ENCODE measurements around the gene KLHL8. TPM values are rescaled to one million over a fixed set of nuclear protein-coding genes. Genes with fewer than 3 reads are reported as not detected.

KLHL8 gene
- polyA plus RNA-seq, 1 donor from 2014 or later = 15.0 TPM

GRCh38 chr4:87229979-87230378 lies 9.6 kb upstream of the KLHL8 start:
- Histone ChIP-seq H3K27ac (ENCODE audit: low read length) (no peak overlapping the region), H3K9ac (ENCODE audit: low read length) (no peak overlapping the region), H3K9me3 (ENCODE audit: low read length) (no peaks in the 10 kb centered on the region), H3K4me3 (ENCODE audit: low read length) (no peak overlapping the region), H3K79me2 (replicated peaks; ENCODE audit: insufficient read depth, low read length) (no peaks in the 10 kb centered on the region), H3K36me3 (ENCODE audit: insufficient read depth, low read length) (no peaks in the 10 kb centered on the region), H2AFZ (ENCODE audit: low read depth, low read length) (no peak overlapping the region), H4K20me1 (ENCODE audit: insufficient read depth) (no peaks in the 10 kb centered on the region), H3K9me2 (ENCODE audit: insufficient read depth, low read length) (no peaks in the 10 kb centered on the region), H3K27me3 (ENCODE audit: insufficient read depth, low read depth, low read length) (no peaks in the 10 kb centered on the region), H3F3A (ENCODE audit: insufficient read depth, low read length, poor library complexity, severe bottlenecking) (no peaks in the 10 kb centered on the region), H3K4me2 (ENCODE audit: low read length) (no peak overlapping the region)
- TF ChIP-seq SMC3 (conservative IDR thresholded peaks at IDR 0.05; ENCODE audit: poor library complexity) (no peak), RAD21 (conservative IDR thresholded peaks at IDR 0.05) (no peak), POLR2AphosphoS5 (IDR thresholded peaks at IDR 0.05) (no peak), MXI1 (conservative IDR thresholded peaks at IDR 0.05; ENCODE audit: poor library complexity, severe bottlenecking) (no peak), EZH2 (IDR thresholded peaks at IDR 0.05; ENCODE audit: borderline replicate concordance, insufficient read depth, low read length, poor library complexity, severe bottlenecking) (no peak)
- TF ChIP-seq, protein P1, sequence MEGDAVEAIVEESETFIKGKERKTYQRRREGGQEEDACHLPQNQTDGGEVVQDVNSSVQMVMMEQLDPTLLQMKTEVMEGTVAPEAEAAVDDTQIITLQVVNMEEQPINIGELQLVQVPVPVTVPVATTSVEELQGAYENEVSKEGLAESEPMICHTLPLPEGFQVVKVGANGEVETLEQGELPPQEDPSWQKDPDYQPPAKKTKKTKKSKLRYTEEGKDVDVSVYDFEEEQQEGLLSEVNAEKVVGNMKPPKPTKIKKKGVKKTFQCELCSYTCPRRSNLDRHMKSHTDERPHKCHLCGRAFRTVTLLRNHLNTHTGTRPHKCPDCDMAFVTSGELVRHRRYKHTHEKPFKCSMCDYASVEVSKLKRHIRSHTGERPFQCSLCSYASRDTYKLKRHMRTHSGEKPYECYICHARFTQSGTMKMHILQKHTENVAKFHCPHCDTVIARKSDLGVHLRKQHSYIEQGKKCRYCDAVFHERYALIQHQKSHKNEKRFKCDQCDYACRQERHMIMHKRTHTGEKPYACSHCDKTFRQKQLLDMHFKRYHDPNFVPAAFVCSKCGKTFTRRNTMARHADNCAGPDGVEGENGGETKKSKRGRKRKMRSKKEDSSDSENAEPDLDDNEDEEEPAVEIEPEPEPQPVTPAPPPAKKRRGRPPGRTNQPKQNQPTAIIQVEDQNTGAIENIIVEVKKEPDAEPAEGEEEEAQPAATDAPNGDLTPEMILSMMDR (IDR thresholded peaks at IDR 0.05; ENCODE audit: poor library complexity, severe bottlenecking) = no peak

DNA sequence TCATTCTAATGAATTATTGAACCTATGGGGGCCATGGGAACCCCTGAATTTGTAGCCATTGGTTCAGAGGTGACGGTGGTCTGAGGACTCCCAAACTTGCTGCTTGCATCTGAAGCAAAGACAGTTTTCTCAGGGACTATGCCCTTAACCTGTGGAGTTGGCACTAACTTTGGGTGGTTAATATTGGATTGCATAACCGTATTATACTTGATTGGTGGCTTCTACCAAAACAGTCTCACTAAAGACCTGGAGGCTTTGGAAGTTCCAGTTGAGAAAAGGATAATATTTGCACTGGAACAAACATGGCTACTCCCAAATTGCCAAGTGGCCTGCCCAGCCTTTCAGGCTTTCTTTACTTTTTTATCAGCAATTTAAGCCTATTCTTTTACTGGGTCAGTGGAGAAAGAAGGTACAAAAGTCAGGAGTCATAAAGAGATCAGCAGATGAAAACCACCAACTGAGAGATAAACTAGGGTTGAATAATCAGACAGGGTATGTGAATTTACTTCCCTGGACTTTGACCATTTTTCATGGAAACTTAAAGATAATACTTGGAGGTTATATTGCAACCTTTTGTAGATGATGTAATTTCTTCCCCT lies 7.9 kb upstream of the KLHL8 start:
- Histone ChIP-seq H2AFZ (ENCODE audit: low read depth, low read length) (no peak overlapping the region), H3K9me3 (ENCODE audit: low read length) (no peaks in the 10 kb centered on the region), H3F3A (ENCODE audit: insufficient read depth, low read length, poor library complexity, severe bottlenecking) (no peaks in the 10 kb centered on the region), H3K79me2 (replicated peaks; ENCODE audit: insufficient read depth, low read length) (no peaks in the 10 kb centered on the region), H3K9ac (ENCODE audit: low read length) (no peak overlapping the region), H3K4me3 (ENCODE audit: low read length) (no peak overlapping the region), H4K20me1 (ENCODE audit: insufficient read depth) (no peaks in the 10 kb centered on the region), H3K27ac (ENCODE audit: low read length) (no peak overlapping the region), H3K9me2 (ENCODE audit: insufficient read depth, low read length) (no peaks in the 10 kb centered on the region), H3K4me2 (ENCODE audit: low read length) (no peak overlapping the region), H3K36me3 (ENCODE audit: insufficient read depth, low read length) (no peaks in the 10 kb centered on the region), H3K27me3 (ENCODE audit: insufficient read depth, low read depth, low read length) (no peaks in the 10 kb centered on the region)
- TF ChIP-seq, protein P2, sequence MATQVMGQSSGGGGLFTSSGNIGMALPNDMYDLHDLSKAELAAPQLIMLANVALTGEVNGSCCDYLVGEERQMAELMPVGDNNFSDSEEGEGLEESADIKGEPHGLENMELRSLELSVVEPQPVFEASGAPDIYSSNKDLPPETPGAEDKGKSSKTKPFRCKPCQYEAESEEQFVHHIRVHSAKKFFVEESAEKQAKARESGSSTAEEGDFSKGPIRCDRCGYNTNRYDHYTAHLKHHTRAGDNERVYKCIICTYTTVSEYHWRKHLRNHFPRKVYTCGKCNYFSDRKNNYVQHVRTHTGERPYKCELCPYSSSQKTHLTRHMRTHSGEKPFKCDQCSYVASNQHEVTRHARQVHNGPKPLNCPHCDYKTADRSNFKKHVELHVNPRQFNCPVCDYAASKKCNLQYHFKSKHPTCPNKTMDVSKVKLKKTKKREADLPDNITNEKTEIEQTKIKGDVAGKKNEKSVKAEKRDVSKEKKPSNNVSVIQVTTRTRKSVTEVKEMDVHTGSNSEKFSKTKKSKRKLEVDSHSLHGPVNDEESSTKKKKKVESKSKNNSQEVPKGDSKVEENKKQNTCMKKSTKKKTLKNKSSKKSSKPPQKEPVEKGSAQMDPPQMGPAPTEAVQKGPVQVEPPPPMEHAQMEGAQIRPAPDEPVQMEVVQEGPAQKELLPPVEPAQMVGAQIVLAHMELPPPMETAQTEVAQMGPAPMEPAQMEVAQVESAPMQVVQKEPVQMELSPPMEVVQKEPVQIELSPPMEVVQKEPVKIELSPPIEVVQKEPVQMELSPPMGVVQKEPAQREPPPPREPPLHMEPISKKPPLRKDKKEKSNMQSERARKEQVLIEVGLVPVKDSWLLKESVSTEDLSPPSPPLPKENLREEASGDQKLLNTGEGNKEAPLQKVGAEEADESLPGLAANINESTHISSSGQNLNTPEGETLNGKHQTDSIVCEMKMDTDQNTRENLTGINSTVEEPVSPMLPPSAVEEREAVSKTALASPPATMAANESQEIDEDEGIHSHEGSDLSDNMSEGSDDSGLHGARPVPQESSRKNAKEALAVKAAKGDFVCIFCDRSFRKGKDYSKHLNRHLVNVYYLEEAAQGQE (IDR thresholded peaks at IDR 0.05; ENCODE audit: borderline replicate concordance) = no peak
- TF ChIP-seq EP300 (conservative IDR thresholded peaks at IDR 0.05; ENCODE audit: poor library complexity, severe bottlenecking) = no peak
- TF ChIP-seq RAD21 (conservative IDR thresholded peaks at IDR 0.05) = no peak
- no peak for TF ChIP-seq MXI1 (conservative IDR thresholded peaks at IDR 0.05; ENCODE audit: poor library complexity, severe bottlenecking)
- TF ChIP-seq EZH2 (IDR thresholded peaks at IDR 0.05; ENCODE audit: borderline replicate concordance, insufficient read depth, low read length, poor library complexity, severe bottlenecking) = no peak
- TF ChIP-seq, protein P1 (IDR thresholded peaks at IDR 0.05; ENCODE audit: poor library complexity, severe bottlenecking) = no peak
- no peak for TF ChIP-seq TAF1 (IDR thresholded peaks at IDR 0.05; ENCODE audit: low read depth)
- TF ChIP-seq SMC3 (conservative IDR thresholded peaks at IDR 0.05; ENCODE audit: poor library complexity) = no peak
- TF ChIP-seq POLR2AphosphoS5 (IDR thresholded peaks at IDR 0.05) = no peak

Measured in neural cell (in vitro differentiated cells).